Measurements from ENCODE around the gene C15orf40.

The C15orf40 gene

DNA sequence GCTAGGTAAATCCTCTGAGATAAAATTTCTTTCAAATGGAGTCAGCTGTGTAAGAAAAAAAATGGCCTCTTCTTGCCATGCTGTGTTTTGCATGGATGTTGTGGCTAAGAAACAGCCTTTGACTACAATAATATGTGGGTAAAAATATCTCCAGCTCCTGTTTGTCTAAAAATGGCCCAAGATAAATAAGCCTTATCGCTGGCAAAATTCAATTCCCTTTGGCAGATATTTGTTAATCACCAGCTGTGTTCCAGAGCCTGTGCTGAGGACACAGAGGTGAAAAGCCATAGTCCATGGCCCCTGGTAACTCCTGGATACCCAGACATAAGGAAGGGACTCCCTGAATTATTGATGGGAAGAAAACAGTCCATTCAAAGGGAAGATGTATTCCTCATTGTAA is 40.7 kb downstream of the C15orf40 start:
- 96% methylated on average over 1 of the region's 1 CpG for WGBS
- Histone ChIP-seq H2BK15ac (ENCODE audit: low read depth, poor library complexity, severe bottlenecking) (no peak overlapping the region), H3K9me3 (ENCODE audit: control insufficient read depth, low read length) (no peaks in the 10 kb centered on the region), H3K23ac (ENCODE audit: low read length in 2 of 2) (no peak overlapping the region), H3K4me1 (ENCODE audit: control insufficient read depth, insufficient read depth, low read depth, low read length) (no peaks in the 10 kb centered on the region), H3K4me2 (ENCODE audit: low read length, poor library complexity, severe bottlenecking) (no peak overlapping the region), H2BK120ac (ENCODE audit: low read depth, low read length) (no peak overlapping the region), H2AK5ac (ENCODE audit: low read length, severe bottlenecking) (no peak overlapping the region), H4K91ac (ENCODE audit: low read length) (no peak overlapping the region), H3K27me3 (ENCODE audit: control insufficient read depth in 1 of 2, insufficient read depth in 1 of 2, low read length in 2 of 2) (no peaks in the 10 kb centered on the region), H3K27ac (ENCODE audit: low read length, poor library complexity, severe bottlenecking) (no peak overlapping the region), H3K4ac (ENCODE audit: low read depth in 1 of 2, low read length in 2 of 2) (no peak overlapping the region), H4K8ac (ENCODE audit: low read length) (no peak overlapping the region), H3K4me3 (ENCODE audit: insufficient read depth in 1 of 2, low read depth in 1 of 2, low read length in 2 of 2) (no peak overlapping the region), H3K14ac (ENCODE audit: low read length in 2 of 2) (no peak overlapping the region), H2BK12ac (ENCODE audit: low read length in 2 of 2) (no peak overlapping the region), H2BK5ac (ENCODE audit: low read depth, low read length, poor library complexity, severe bottlenecking) (no peak overlapping the region), H3K9ac (ENCODE audit: low read length) (no peak overlapping the region), H3K18ac (ENCODE audit: low read depth in 1 of 2, low read length in 2 of 2) (no peak overlapping the region), H3K36me3 (ENCODE audit: control insufficient read depth in 1 of 2, insufficient read depth in 2 of 2, low read depth in 1 of 2, low read length in 2 of 2) (no peaks in the 10 kb centered on the region), H3K79me1 (replicated peaks; ENCODE audit: low read length, poor library complexity, severe bottlenecking) (peaks cover 6% of the 10 kb centered on the region), H2AFZ (ENCODE audit: low read depth, low read length) (no peak overlapping the region)
- DNase-seq = no peak

GRCh38 chr15:82970078-82970686 is 41.3 kb downstream of the C15orf40 start:
- Histone ChIP-seq H2AFZ (ENCODE audit: low read depth, low read length) (no peak overlapping the region), H2AK5ac (ENCODE audit: low read length, severe bottlenecking) (no peak overlapping the region), H3K4me2 (ENCODE audit: low read length, poor library complexity, severe bottlenecking) (no peak overlapping the region), H3K18ac (ENCODE audit: low read depth in 1 of 2, low read length in 2 of 2) (no peak overlapping the region), H2BK120ac (ENCODE audit: low read depth, low read length) (no peak overlapping the region), H3K4me3 (ENCODE audit: insufficient read depth in 1 of 2, low read depth in 1 of 2, low read length in 2 of 2) (no peak overlapping the region), H3K79me1 (replicated peaks; ENCODE audit: low read length, poor library complexity, severe bottlenecking) (peaks cover 6% of the 10 kb centered on the region), H3K36me3 (ENCODE audit: control insufficient read depth in 1 of 2, insufficient read depth in 2 of 2, low read depth in 1 of 2, low read length in 2 of 2) (no peaks in the 10 kb centered on the region), H2BK12ac (ENCODE audit: low read length in 2 of 2) (no peak overlapping the region), H2BK5ac (ENCODE audit: low read depth, low read length, poor library complexity, severe bottlenecking) (no peak overlapping the region), H3K9me3 (ENCODE audit: control insufficient read depth, low read length) (no peaks in the 10 kb centered on the region), H3K27ac (ENCODE audit: low read length, poor library complexity, severe bottlenecking) (no peak overlapping the region), H3K27me3 (ENCODE audit: control insufficient read depth in 1 of 2, insufficient read depth in 1 of 2, low read length in 2 of 2) (no peaks in the 10 kb centered on the region), H4K91ac (ENCODE audit: low read length) (no peak overlapping the region), H3K9ac (ENCODE audit: low read length) (no peak overlapping the region), H3K4me1 (ENCODE audit: control insufficient read depth, insufficient read depth, low read depth, low read length) (no peaks in the 10 kb centered on the region), H4K8ac (ENCODE audit: low read length) (no peak overlapping the region), H3K23ac (ENCODE audit: low read length in 2 of 2) (no peak overlapping the region), H3K4ac (ENCODE audit: low read depth in 1 of 2, low read length in 2 of 2) (no peak overlapping the region), H2BK15ac (ENCODE audit: low read depth, poor library complexity, severe bottlenecking) (no peak overlapping the region), H3K14ac (ENCODE audit: low read length in 2 of 2) (no peak overlapping the region)
- WGBS = 68% methylated on average over 3 of the region's 3 CpGs
- DNase-seq = no peak

DNA sequence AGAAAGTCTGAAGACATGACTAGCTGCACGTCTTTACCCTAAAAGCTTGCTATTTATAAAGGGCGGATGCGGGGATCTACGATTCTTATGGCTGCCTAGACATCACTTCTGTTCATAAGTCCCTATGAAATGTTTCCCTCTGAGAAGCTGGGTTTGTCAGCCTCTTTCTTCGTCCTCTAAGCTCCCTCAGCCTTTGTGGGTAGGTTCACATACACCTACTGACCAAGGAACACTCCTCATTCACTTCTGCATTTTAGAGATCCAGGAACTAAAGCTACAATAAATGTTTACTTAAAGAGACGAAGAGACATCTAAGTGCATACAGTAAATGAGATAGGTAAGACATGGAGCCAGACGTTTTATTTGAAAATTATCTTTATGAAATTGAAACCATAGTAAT is 42.1 kb downstream of the C15orf40 start:
- Histone ChIP-seq H3K9ac (ENCODE audit: low read length) (no peak overlapping the region), H4K8ac (ENCODE audit: low read length) (no peak overlapping the region), H3K4me3 (ENCODE audit: insufficient read depth in 1 of 2, low read depth in 1 of 2, low read length in 2 of 2) (no peak overlapping the region), H3K23ac (ENCODE audit: low read length in 2 of 2) (no peak overlapping the region), H3K27me3 (ENCODE audit: control insufficient read depth in 1 of 2, insufficient read depth in 1 of 2, low read length in 2 of 2) (no peaks in the 10 kb centered on the region), H2BK5ac (ENCODE audit: low read depth, low read length, poor library complexity, severe bottlenecking) (no peak overlapping the region), H3K79me1 (replicated peaks; ENCODE audit: low read length, poor library complexity, severe bottlenecking) (peaks cover 6% of the 10 kb centered on the region), H3K36me3 (ENCODE audit: control insufficient read depth in 1 of 2, insufficient read depth in 2 of 2, low read depth in 1 of 2, low read length in 2 of 2) (no peaks in the 10 kb centered on the region), H2BK12ac (ENCODE audit: low read length in 2 of 2) (no peak overlapping the region), H3K18ac (ENCODE audit: low read depth in 1 of 2, low read length in 2 of 2) (no peak overlapping the region), H4K91ac (ENCODE audit: low read length) (no peak overlapping the region), H3K9me3 (ENCODE audit: control insufficient read depth, low read length) (no peaks in the 10 kb centered on the region), H2AFZ (ENCODE audit: low read depth, low read length) (no peak overlapping the region), H2BK120ac (ENCODE audit: low read depth, low read length) (no peak overlapping the region), H3K4ac (ENCODE audit: low read depth in 1 of 2, low read length in 2 of 2) (no peak overlapping the region), H3K27ac (ENCODE audit: low read length, poor library complexity, severe bottlenecking) (no peak overlapping the region), H3K4me2 (ENCODE audit: low read length, poor library complexity, severe bottlenecking) (no peak overlapping the region), H2BK15ac (ENCODE audit: low read depth, poor library complexity, severe bottlenecking) (no peak overlapping the region), H3K4me1 (ENCODE audit: control insufficient read depth, insufficient read depth, low read depth, low read length) (no peaks in the 10 kb centered on the region), H2AK5ac (ENCODE audit: low read length, severe bottlenecking) (no peak overlapping the region), H3K14ac (ENCODE audit: low read length in 2 of 2) (no peak overlapping the region)
- no peak for DNase-seq
- 80% methylated on average over 6 of the region's 7 CpGs for WGBS

- 91% methylated on average over 4 of the region's 4 CpGs for WGBS
- no peak overlapping the region for H2BK15ac ChIP-seq (ENCODE audit: low read depth, poor library complexity, severe bottlenecking)
- no peaks in the 10 kb centered on the region for H3K9me3 ChIP-seq (ENCODE audit: control insufficient read depth, low read length)
These were observed 43.4 kb downstream of the C15orf40 start for GRCh38 chr15:82968066-82968465.

More at GRCh38 chr15:82968066-82968465, 43.4 kb downstream of the C15orf40 start:
- Histone ChIP-seq H3K9ac (ENCODE audit: low read length) (no peak overlapping the region), H2BK120ac (ENCODE audit: low read depth, low read length) (no peak overlapping the region), H3K27ac (ENCODE audit: low read length, poor library complexity, severe bottlenecking) (no peak overlapping the region), H2BK5ac (ENCODE audit: low read depth, low read length, poor library complexity, severe bottlenecking) (no peak overlapping the region), H3K36me3 (ENCODE audit: control insufficient read depth in 1 of 2, insufficient read depth in 2 of 2, low read depth in 1 of 2, low read length in 2 of 2) (no peaks in the 10 kb centered on the region), H3K4ac (ENCODE audit: low read depth in 1 of 2, low read length in 2 of 2) (no peak overlapping the region), H3K4me3 (ENCODE audit: insufficient read depth in 1 of 2, low read depth in 1 of 2, low read length in 2 of 2) (no peak overlapping the region), H3K23ac (ENCODE audit: low read length in 2 of 2) (no peak overlapping the region), H4K91ac (ENCODE audit: low read length) (no peak overlapping the region), H3K27me3 (ENCODE audit: control insufficient read depth in 1 of 2, insufficient read depth in 1 of 2, low read length in 2 of 2) (no peaks in the 10 kb centered on the region), H3K79me1 (replicated peaks; ENCODE audit: low read length, poor library complexity, severe bottlenecking) (peaks cover 4% of the 10 kb centered on the region), H3K4me1 (ENCODE audit: control insufficient read depth, insufficient read depth, low read depth, low read length) (no peaks in the 10 kb centered on the region), H2AFZ (ENCODE audit: low read depth, low read length) (no peak overlapping the region), H3K18ac (ENCODE audit: low read depth in 1 of 2, low read length in 2 of 2) (no peak overlapping the region), H2AK5ac (ENCODE audit: low read length, severe bottlenecking) (no peak overlapping the region), H3K14ac (ENCODE audit: low read length in 2 of 2) (no peak overlapping the region), H4K8ac (ENCODE audit: low read length) (no peak overlapping the region), H3K4me2 (ENCODE audit: low read length, poor library complexity, severe bottlenecking) (no peak overlapping the region), H2BK12ac (ENCODE audit: low read length in 2 of 2) (no peak overlapping the region)
- DNase-seq = no peak
